HFFc6 (cell line): ENCODE measurements around the gene BCR. TPM values are rescaled to one million over a fixed set of nuclear protein-coding genes. Genes with fewer than 3 reads are reported as not detected.
A peak's percentile ranks its signal among the peaks of the same experiment; 100 is the strongest.

Source experiments
- DNase-seq: peaks from one replicate; pipeline ENCODE4 v3.0.0-alpha.2; 2018
- H3K27ac Mint-ChIP-seq: 2 replicates; pipeline ENCODE4 v1.8.0; 2020; ENCODE audit warnings: mild to moderate bottlenecking, mixed read lengths
- H3K27me3 Mint-ChIP-seq: 2 replicates; pipeline ENCODE4 v1.8.0; 2021; ENCODE audit warnings: mild to moderate bottlenecking, moderate library complexity, mixed read lengths; ENCODE audit not compliant: insufficient read depth
- H3K36me3 Mint-ChIP-seq: 2 replicates; pipeline ENCODE4 v1.8.0; 2021; ENCODE audit warnings: low read depth, mixed read lengths
- H3K4me1 Mint-ChIP-seq: 2 replicates; pipeline ENCODE4 v1.8.0; 2020; ENCODE audit warnings: low read depth, mixed read lengths
- H3K4me3 Mint-ChIP-seq: 2 replicates; pipeline ENCODE4 v1.8.0; 2020; ENCODE audit warnings: mild to moderate bottlenecking, moderate library complexity, mixed read lengths
- H3K9me3 Mint-ChIP-seq: 2 replicates; pipeline ENCODE4 v1.8.0; 2020; ENCODE audit warnings: mild to moderate bottlenecking, mixed read lengths
- CTCF ChIP-seq: fragments of 200-600 bp; sonication (generic); IDR thresholded peaks from 2 replicates; pipeline ENCODE4 v1.5.0; 2021; ENCODE audit warnings: antibody characterized with exemption, mild to moderate bottlenecking
- total RNA-seq, 6 experiments: library from RNA; stranded (reverse); fragmentation: NEBNext Ultra II Directional; extraction: Animal tissue kit (Norgen Biotek cat#: 25700); gene quantifications; 2 replicates in 1 of 6; 3 replicates in 5 of 6; pipeline ENCODE4 v1.2.3, GENCODE V29; 2021

The BCR gene
- total RNA-seq, 6 experiments from 2014 or later: 28.0 to 41.3 (median 31.3) TPM

GRCh38 chr22:23239429-23239828 is 59.1 kb downstream of the BCR start:
- H3K27ac Mint-ChIP-seq: no peak overlapping the region
- DNase-seq: no peak
- peaks cover 2% of the 10 kb centered on the region for H3K27me3 Mint-ChIP-seq
- TF ChIP-seq CTCF: no peak
- H3K9me3 Mint-ChIP-seq: no peaks in the 10 kb centered on the region
- H3K36me3 Mint-ChIP-seq: no peaks in the 10 kb centered on the region
- H3K4me3 Mint-ChIP-seq: no peak overlapping the region
- H3K4me1 Mint-ChIP-seq: peaks cover 42% of the 10 kb centered on the region

- Mint-ChIP-seq H3K9me3 (no peaks in the 10 kb centered on the region), H3K4me1 (peaks cover 47% of the 10 kb centered on the region), H3K36me3 (no peaks in the 10 kb centered on the region), H3K4me3 (no peak overlapping the region), H3K27me3 (peaks cover 2% of the 10 kb centered on the region), H3K27ac (no peak overlapping the region)
- peak; percentile 53; the same call in 1 of the 2 replicates for TF ChIP-seq CTCF
- no peak for DNase-seq
These were observed 60.5 kb downstream of the BCR start for GRCh38 chr22:23240639-23241389.

- TF ChIP-seq CTCF: no peak
- H3K9me3 Mint-ChIP-seq: no peaks in the 10 kb centered on the region
- H3K27me3 Mint-ChIP-seq: peaks cover 2% of the 10 kb centered on the region
- no peak overlapping the region for H3K4me3 Mint-ChIP-seq
- DNase-seq: no peak
- peaks cover 47% of the 10 kb centered on the region for H3K4me1 Mint-ChIP-seq
- H3K36me3 Mint-ChIP-seq: no peaks in the 10 kb centered on the region
- no peak overlapping the region for H3K27ac Mint-ChIP-seq
These were observed 61.5 kb downstream of the BCR start for GRCh38 chr22:23241562-23242472.

GRCh38 chr22:23242473-23243001 is 62.2 kb downstream of the BCR start:
- Mint-ChIP-seq H3K27me3 (peaks cover 2% of the 10 kb centered on the region), H3K36me3 (no peaks in the 10 kb centered on the region), H3K4me3 (no peak overlapping the region), H3K4me1 (peaks cover 47% of the 10 kb centered on the region), H3K27ac (no peak overlapping the region), H3K9me3 (no peaks in the 10 kb centered on the region)
- DNase-seq: no peak
- no peak for TF ChIP-seq CTCF

GRCh38 chr22:23243006-23243573 is 62.8 kb downstream of the BCR start:
- DNase-seq: no peak
- Mint-ChIP-seq H3K27me3 (peaks cover 2% of the 10 kb centered on the region), H3K4me1 (peaks cover 53% of the 10 kb centered on the region), H3K9me3 (no peaks in the 10 kb centered on the region), H3K4me3 (no peak overlapping the region), H3K36me3 (no peaks in the 10 kb centered on the region), H3K27ac (no peak overlapping the region)
- TF ChIP-seq CTCF: no peak
